WERI-Rb-1 (cell line): ENCODE measurements around the gene USP44.

ENCODE experiments used
- DNase-seq: peaks from one replicate; pipeline ENCODE4 v3.0.0-alpha.2; 2020
- H3K27ac ChIP-seq: fragments of 250-450 bp; sonication (Bioruptor Pico); 2 replicates; pipeline ENCODE4 v1.5.1; 2020; ENCODE audit warnings: mild to moderate bottlenecking, moderate library complexity
- H3K27me3 ChIP-seq: fragments of 250-450 bp; sonication (Bioruptor Pico); 2 replicates; pipeline ENCODE4 v1.5.1; 2021; ENCODE audit warnings: mild to moderate bottlenecking, low read depth, moderate library complexity; ENCODE audit not compliant: insufficient read depth, severe bottlenecking
- H3K36me3 ChIP-seq: fragments of 250-450 bp; sonication (Bioruptor Pico); 2 replicates; pipeline ENCODE4 v1.5.1; 2020; ENCODE audit warnings: mild to moderate bottlenecking, moderate library complexity
- H3K4me3 ChIP-seq: 2 replicates; pipeline ENCODE4 v1.5.1; 2011; ENCODE audit warnings: low read depth, mild to moderate bottlenecking, control low read depth, low read length
- H3K9me3 ChIP-seq: fragments of 250-450 bp; sonication (Bioruptor Pico); 2 replicates; pipeline ENCODE4 v1.5.1; 2021; ENCODE audit warnings: mild to moderate bottlenecking, moderate library complexity; ENCODE audit not compliant: severe bottlenecking
- CTCF ChIP-seq: IDR thresholded peaks from 2 replicates; pipeline ENCODE4 v1.5.1; 2011; ENCODE audit warnings: low read depth, mild to moderate bottlenecking, control low read depth, inconsistent platforms, low read length

Gene USP44

GRCh38 chr12:95481072-95481471, 70.2 kb downstream of the USP44 start:
- no peak overlapping the region for H3K27ac ChIP-seq
- peaks cover 85% of the 10 kb centered on the region for H3K36me3 ChIP-seq
- no peaks in the 10 kb centered on the region for H3K27me3 ChIP-seq
- DNase-seq: no peak
- no peak for TF ChIP-seq CTCF
- H3K4me3 ChIP-seq: no peak overlapping the region
- no peaks in the 10 kb centered on the region for H3K9me3 ChIP-seq

GRCh38 chr12:95480230-95480629, 71.0 kb downstream of the USP44 start:
- Histone ChIP-seq H3K4me3 (no peak overlapping the region), H3K36me3 (peaks cover 84% of the 10 kb centered on the region), H3K27me3 (no peaks in the 10 kb centered on the region), H3K9me3 (no peaks in the 10 kb centered on the region), H3K27ac (no peak overlapping the region)
- TF ChIP-seq CTCF: no peak
- DNase-seq: no peak

- TF ChIP-seq CTCF: no peak
- no peak for DNase-seq
- H3K27me3 ChIP-seq: no peaks in the 10 kb centered on the region
- no peaks in the 10 kb centered on the region for H3K9me3 ChIP-seq
- peak overlapping the region; percentile 95 for H3K27ac ChIP-seq
- H3K36me3 ChIP-seq: peaks cover 46% of the 10 kb centered on the region
- peak overlapping the region; percentile 96 for H3K4me3 ChIP-seq
Observed at GRCh38 chr12:95474660-95474958, 76.7 kb downstream of the USP44 start.

GRCh38 chr12:95473884-95474659, 77.2 kb downstream of the USP44 start, which contains the start of gene METAP2:
Gene METAP2 (plus strand): TSS chr12:95474152. CDS start chr12:95474180, 28 bp downstream.
- peak within 1 kb of the TSS; percentile 96 for H3K4me3 ChIP-seq
- no peaks in the 10 kb centered on the region for H3K27me3 ChIP-seq
- H3K27ac ChIP-seq: peak within 1 kb of the TSS; percentile 95
- H3K9me3 ChIP-seq: no peaks in the 10 kb centered on the region
- TF ChIP-seq CTCF: no peak
- peaks cover 40% of the 10 kb centered on the region for H3K36me3 ChIP-seq
- peak; percentile 97 for DNase-seq

- Histone ChIP-seq H3K9me3 (no peaks in the 10 kb centered on the region), H3K27me3 (no peaks in the 10 kb centered on the region), H3K36me3 (peaks cover 33% of the 10 kb centered on the region), H3K27ac (peak overlapping the region; percentile 95), H3K4me3 (peak overlapping the region; percentile 96)
- no peak for TF ChIP-seq CTCF
- DNase-seq: peak; percentile 10
Observed at GRCh38 chr12:95473231-95473883, 77.9 kb downstream of the USP44 start.
